Measurements from ENCODE around the gene MMD.
A peak's percentile ranks its signal among the peaks of the same experiment; 100 is the strongest.
"Not testable (repeated sequence)": the region's sequence is repeated elsewhere in the genome, so short reads cannot be mapped to it uniquely, and the experiment has no call there.

MMD gene

GRCh38 chr17:55421179-55421934 lies at the start of gene MMD:
Gene MMD (minus strand): TSS chr17:55421835. CDS start chr17:55421695, 140 bp downstream.
- DNase-seq (ENCODE audit: low spot score in 2 of 2) (peak in 1 of 2 donors; percentile 72), ATAC-seq (peak; percentile 56)
- Mint-ChIP-seq H3K4me3 (peak within 1 kb of the TSS; percentile 92), H3K27ac (peak within 1 kb of the TSS; percentile 96), H3K9me3 (no peaks in the 10 kb centered on the region), H3K36me3 (peaks cover 15% of the 10 kb centered on the region), H3K4me1 (peaks cover 47% of the 10 kb centered on the region)

- Mint-ChIP-seq H3K9me3 (no peaks in the 10 kb centered on the region), H3K27ac (no peak overlapping the region), H3K36me3 (no peaks in the 10 kb centered on the region), H3K4me3 (no peak overlapping the region), H3K4me1 (peaks cover 6% of the 10 kb centered on the region)
- DNase-seq (ENCODE audit: low spot score in 2 of 2) (no peak), ATAC-seq (no peak)
These were observed 45.0 kb upstream of the MMD start for GRCh38 chr17:55466671-55467070.

DNA sequence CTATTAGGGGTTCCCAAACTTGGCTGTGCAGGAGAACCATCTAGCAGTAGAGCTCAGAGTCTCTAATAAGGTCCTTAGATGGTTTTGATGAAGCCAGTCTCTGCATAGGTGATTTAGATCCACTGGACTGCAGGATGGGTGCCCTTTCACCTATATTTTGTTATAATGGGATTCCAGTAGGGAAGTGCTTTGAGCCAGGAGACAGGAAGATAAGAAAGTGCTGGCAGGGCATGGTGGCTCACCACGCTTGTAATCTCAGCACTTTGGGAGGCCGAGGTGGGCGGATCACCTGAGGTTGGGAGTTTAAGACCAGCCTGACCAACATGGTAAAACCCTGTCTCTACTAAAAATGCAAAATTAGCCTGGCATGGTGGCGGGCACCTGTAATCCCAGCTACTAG lies 44.1 kb upstream of the MMD start:
- not testable (repeated sequence) for H3K27ac Mint-ChIP-seq; H3K9me3 Mint-ChIP-seq; H3K4me3 Mint-ChIP-seq; H3K4me1 Mint-ChIP-seq; DNase-seq (ENCODE audit: low spot score in 2 of 2); H3K36me3 Mint-ChIP-seq; ATAC-seq

GRCh38 chr17:55463600-55463999 lies 42.0 kb upstream of the MMD start:
- no peak overlapping the region for H3K4me3 Mint-ChIP-seq
- no peaks in the 10 kb centered on the region for H3K36me3 Mint-ChIP-seq
- H3K4me1 Mint-ChIP-seq: peaks cover 12% of the 10 kb centered on the region
- H3K9me3 Mint-ChIP-seq: no peaks in the 10 kb centered on the region
- no peak for DNase-seq (ENCODE audit: low spot score in 2 of 2)
- peak; percentile 48 for ATAC-seq
- H3K27ac Mint-ChIP-seq: no peak overlapping the region

- Mint-ChIP-seq H3K27ac (no peak overlapping the region), H3K4me1 (peaks cover 19% of the 10 kb centered on the region), H3K36me3 (no peaks in the 10 kb centered on the region), H3K4me3 (no peak overlapping the region), H3K9me3 (no peaks in the 10 kb centered on the region)
- DNase-seq (ENCODE audit: low spot score in 2 of 2) (no peak), ATAC-seq (no peak)
These were observed 41.1 kb upstream of the MMD start for GRCh38 chr17:55462711-55463110.

GRCh38 chr17:55462234-55462633 lies 40.6 kb upstream of the MMD start:
- H3K36me3 Mint-ChIP-seq: no peaks in the 10 kb centered on the region
- peaks cover 19% of the 10 kb centered on the region for H3K4me1 Mint-ChIP-seq

GRCh38 chr17:55458978-55459377 lies 37.3 kb upstream of the MMD start:
- Mint-ChIP-seq H3K36me3 (no peaks in the 10 kb centered on the region), H3K27ac (peak overlapping the region; percentile 72), H3K9me3 (no peaks in the 10 kb centered on the region), H3K4me1 (peaks cover 19% of the 10 kb centered on the region), H3K4me3 (peak overlapping the region; percentile 17)
- DNase-seq (ENCODE audit: low spot score in 2 of 2) (peak; percentile 34 to 70), ATAC-seq (peak; percentile 99)

More at GRCh38 chr17:55462234-55462633, 40.6 kb upstream of the MMD start:
- no peak for ATAC-seq
- H3K4me3 Mint-ChIP-seq: no peak overlapping the region
- no peaks in the 10 kb centered on the region for H3K9me3 Mint-ChIP-seq
- H3K27ac Mint-ChIP-seq: no peak overlapping the region
- no peak for DNase-seq (ENCODE audit: low spot score in 2 of 2)

DNA sequence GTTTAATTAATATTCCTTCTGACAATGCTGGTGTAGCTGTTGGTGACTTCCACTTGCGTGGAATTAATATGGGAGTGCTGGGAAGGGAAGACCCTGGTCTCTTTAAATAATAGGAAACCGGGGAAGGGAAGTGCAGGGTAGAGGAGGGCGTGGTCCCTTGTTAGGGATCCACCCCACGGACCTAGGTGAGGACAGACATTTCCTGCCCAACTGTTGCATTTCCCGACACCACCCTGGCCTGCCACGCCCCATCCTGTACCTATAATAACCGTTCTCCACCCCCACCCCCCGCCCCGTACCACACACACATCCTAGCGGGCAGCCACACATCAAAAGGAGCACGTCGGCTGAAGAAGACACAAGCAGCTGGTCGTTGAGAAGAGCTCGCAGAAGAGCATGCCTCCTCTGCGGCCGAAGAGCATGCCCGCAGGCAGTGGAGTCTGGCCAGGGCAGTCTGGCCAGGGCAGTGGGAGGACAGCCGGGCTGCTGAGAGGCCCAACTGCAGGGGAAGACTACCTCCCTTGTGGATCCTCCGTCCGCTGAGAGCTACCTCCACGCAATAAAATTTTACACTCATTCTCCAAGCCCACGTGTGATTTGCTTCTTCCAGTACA lies 36.8 kb upstream of the MMD start:
- no peaks in the 10 kb centered on the region for H3K36me3 Mint-ChIP-seq
- DNase-seq (ENCODE audit: low spot score in 2 of 2) (no peak), ATAC-seq (no peak)
- H3K4me3 Mint-ChIP-seq: peak overlapping the region; percentile 17
- H3K9me3 Mint-ChIP-seq: no peaks in the 10 kb centered on the region
- peaks cover 13% of the 10 kb centered on the region for H3K4me1 Mint-ChIP-seq
- peak overlapping the region; percentile 72 for H3K27ac Mint-ChIP-seq

GRCh38 chr17:55456307-55457240 lies 34.9 kb upstream of the MMD start:
- H3K36me3 Mint-ChIP-seq: no peaks in the 10 kb centered on the region

DNA sequence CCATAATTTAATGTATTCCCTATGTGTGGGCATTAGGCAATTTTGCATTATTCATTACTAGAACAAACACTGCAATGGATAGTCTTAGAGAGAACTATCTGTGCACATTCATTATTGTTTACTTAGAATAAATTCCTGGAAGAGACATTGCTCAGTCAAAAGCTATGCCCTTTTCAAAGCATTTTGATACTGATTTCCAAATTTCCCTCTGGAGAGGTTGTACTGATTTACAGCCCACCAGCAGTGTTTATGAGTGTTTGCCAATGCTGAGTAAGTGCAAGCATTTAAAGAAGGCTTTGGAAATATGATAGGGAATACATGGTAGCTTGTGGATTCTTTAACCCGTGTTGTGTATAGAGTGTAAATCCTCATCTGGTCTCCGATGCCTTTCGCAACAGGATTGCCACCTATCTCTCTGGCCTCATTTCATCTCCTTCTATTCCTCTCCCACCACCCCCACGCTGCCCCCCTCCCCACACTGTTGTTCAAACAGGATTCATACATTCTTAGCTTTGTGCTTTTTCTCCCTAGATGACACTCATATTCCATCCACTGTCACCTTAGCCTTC lies 33.4 kb upstream of the MMD start:
- Mint-ChIP-seq H3K4me3 (no peak overlapping the region), H3K27ac (no peak overlapping the region), H3K4me1 (peaks cover 13% of the 10 kb centered on the region), H3K9me3 (no peaks in the 10 kb centered on the region), H3K36me3 (no peaks in the 10 kb centered on the region)
- ATAC-seq: no peak
- DNase-seq (ENCODE audit: low spot score in 2 of 2): no peak

More at GRCh38 chr17:55456307-55457240, 34.9 kb upstream of the MMD start:
- Mint-ChIP-seq H3K4me1 (peaks cover 13% of the 10 kb centered on the region), H3K27ac (no peak overlapping the region), H3K4me3 (no peak overlapping the region), H3K9me3 (no peaks in the 10 kb centered on the region)
- ATAC-seq (no peak), DNase-seq (ENCODE audit: low spot score in 2 of 2) (no peak)

DNA sequence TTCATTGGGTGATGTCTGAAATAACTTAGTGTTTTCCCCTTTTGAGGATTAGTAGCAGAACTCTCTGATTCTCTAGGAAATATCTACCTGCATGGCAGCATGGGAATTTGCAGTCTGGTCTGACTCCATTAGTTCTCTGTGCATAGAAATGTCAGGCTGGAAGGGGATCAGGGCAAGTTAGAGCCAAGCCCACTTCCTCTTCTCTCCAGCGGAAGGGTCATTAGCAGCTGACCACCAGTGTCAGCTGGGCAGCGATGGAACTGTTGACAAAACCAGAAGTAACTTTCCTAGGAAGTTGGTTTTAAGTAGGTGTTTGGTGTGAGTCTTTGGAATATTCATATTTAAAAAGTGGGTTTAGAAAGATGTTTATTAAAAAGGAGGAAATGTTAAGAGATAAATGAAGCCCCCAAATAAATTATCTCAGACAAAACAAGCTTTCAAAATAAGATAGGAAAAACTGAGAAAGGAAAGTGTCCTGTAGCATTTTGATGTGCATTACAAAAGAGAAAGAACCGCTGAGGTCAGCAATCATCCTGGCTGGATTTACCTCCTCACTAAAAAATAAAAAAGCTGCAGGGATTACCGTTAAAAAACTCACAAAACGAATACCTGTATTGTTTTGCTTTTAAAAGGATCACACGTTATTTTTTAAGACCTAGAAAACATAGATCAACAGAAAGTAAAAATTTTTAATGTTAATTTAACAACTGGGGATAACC lies 32.4 kb upstream of the MMD start:
- no peaks in the 10 kb centered on the region for H3K36me3 Mint-ChIP-seq
- H3K4me3 Mint-ChIP-seq: no peak overlapping the region
- no peaks in the 10 kb centered on the region for H3K9me3 Mint-ChIP-seq
- no peak for DNase-seq (ENCODE audit: low spot score in 2 of 2)
- no peak for ATAC-seq
- no peak overlapping the region for H3K27ac Mint-ChIP-seq
- H3K4me1 Mint-ChIP-seq: peaks cover 11% of the 10 kb centered on the region

DNA sequence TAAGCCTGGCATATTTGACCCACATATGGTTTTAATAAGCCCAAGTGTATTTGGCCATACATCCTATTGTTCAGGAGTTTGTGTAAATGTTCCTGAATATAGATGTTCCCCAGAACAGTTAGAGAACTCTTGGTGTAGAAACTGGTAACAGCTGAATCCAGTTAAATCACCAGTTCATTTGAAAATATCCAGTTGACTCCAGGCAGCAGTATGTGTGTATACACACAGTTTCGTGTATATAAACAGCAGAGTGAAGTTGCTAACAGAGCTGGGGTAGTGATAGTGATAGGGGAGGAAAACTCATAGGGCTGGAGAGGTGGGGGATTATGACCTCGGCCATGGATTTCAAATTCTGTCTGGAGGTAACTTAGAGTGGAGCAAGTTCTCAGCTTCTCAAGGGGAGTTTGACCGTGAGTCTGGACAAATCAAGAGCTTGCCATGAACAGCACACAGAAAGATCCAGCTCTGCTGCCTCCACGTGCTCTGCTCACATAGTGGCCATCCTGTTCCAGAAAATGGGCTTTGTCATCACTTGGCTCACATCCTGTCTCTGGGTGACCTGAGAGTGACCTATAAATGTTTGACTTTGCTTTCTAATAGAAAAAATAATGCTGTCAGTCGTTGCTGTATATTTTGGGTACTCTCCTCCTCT lies 30.6 kb upstream of the MMD start:
- no peak for DNase-seq (ENCODE audit: low spot score in 2 of 2)
- H3K27ac Mint-ChIP-seq: no peak overlapping the region

DNA sequence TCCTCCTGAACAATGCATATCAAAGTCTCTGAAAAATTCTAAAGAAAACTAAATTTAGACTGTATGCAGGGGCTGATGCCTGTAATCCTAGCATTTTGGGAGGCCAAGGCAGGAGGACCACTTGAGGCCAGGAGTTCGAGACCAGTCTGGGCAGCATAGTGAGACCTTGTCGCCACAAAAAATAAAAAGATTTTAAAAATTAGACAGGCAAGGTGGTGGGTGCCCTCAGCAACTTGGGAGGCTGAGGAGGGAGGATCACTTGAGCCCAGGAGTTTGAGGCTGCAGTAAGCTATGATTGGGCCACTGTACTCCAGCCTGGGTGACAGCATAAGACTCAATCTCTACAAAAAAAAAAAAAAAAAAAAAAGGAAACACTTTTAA lies 30.1 kb upstream of the MMD start:
- Mint-ChIP-seq H3K9me3 (no peaks in the 10 kb centered on the region), H3K36me3 (no peaks in the 10 kb centered on the region), H3K4me3 (no peak overlapping the region), H3K4me1 (no peaks in the 10 kb centered on the region), H3K27ac (no peak overlapping the region)
- no peak for DNase-seq (ENCODE audit: low spot score in 2 of 2)
- ATAC-seq: no peak

More for the DNA sequence above, 30.6 kb upstream of the MMD start:
- H3K4me3 Mint-ChIP-seq: no peak overlapping the region
- no peaks in the 10 kb centered on the region for H3K4me1 Mint-ChIP-seq
- peak; percentile 42 for ATAC-seq
- no peaks in the 10 kb centered on the region for H3K9me3 Mint-ChIP-seq
- no peaks in the 10 kb centered on the region for H3K36me3 Mint-ChIP-seq

GRCh38 chr17:55451203-55451641 lies 29.6 kb upstream of the MMD start:
- H3K4me1 Mint-ChIP-seq: no peaks in the 10 kb centered on the region
- no peaks in the 10 kb centered on the region for H3K9me3 Mint-ChIP-seq
- ATAC-seq (no peak), DNase-seq (ENCODE audit: low spot score in 2 of 2) (no peak)
- H3K4me3 Mint-ChIP-seq: no peak overlapping the region
- no peaks in the 10 kb centered on the region for H3K36me3 Mint-ChIP-seq
- no peak overlapping the region for H3K27ac Mint-ChIP-seq

All from stimulated activated effector memory CD8-positive, alpha-beta T cell treated with anti-CD3 and anti-CD28 coated beads, Interleukin-12 subunit alpha, Interleukin-12 subunit beta, amount 100 ng/mL, for 72 hours (primary cell).